ENCODE results near the gene HNRNPA3. TPM values are rescaled to one million over a fixed set of nuclear protein-coding genes. Genes with fewer than 3 reads are reported as not detected.

HNRNPA3 gene
- total and polyA plus RNA-seq, 2 of the 13 experiments (the other 11 are each of a cell fraction or from before 2014, with no cell fraction given) = 73.3 to 97.7 TPM

- TF ChIP-seq BRF2 (CRISPR knock-in tag; IDR thresholded peaks at IDR 0.05) (peak; percentile 97), FOXA3 (CRISPR knock-in tag; IDR thresholded peaks at IDR 0.05) (peak; percentile 83), PLSCR1 (CRISPR knock-in tag; IDR thresholded peaks at IDR 0.05; ENCODE audit: borderline replicate concordance) (no peak), HNRNPH1 (optimal IDR thresholded peaks at IDR 0.05; ENCODE audit: low read depth, low read length) (peak; percentile 18), GPBP1L1 (CRISPR knock-in tag; IDR thresholded peaks at IDR 0.05) (no peak), ZNF124 (CRISPR knock-in tag; IDR thresholded peaks at IDR 0.05) (peak; percentile 80), CENPT (CRISPR knock-in tag; IDR thresholded peaks at IDR 0.05; ENCODE audit: low read depth) (peak; percentile 82; the same call in 1 of the 2 replicates), FOXJ3 (CRISPR knock-in tag; IDR thresholded peaks at IDR 0.05; ENCODE audit: borderline replicate concordance) (peak; percentile 97), KDM3A (CRISPR knock-in tag; IDR thresholded peaks at IDR 0.05; ENCODE audit: low read depth) (peak; percentile 69), MAFF (IDR thresholded peaks at IDR 0.05; ENCODE audit: low read depth, low read length) (no peak), ZNF142 (CRISPR knock-in tag; IDR thresholded peaks at IDR 0.05) (no peak; the same call in 1 of the 2 replicates), ZBTB8A (CRISPR knock-in tag; IDR thresholded peaks at IDR 0.05; ENCODE audit: borderline replicate concordance, low read depth) (no peak; the same call in 1 of the 2 replicates), HNRNPUL1 (IDR thresholded peaks at IDR 0.05; ENCODE audit: low read depth, low read length) (peak; percentile 84), SNAPC2 (CRISPR knock-in tag; IDR thresholded peaks at IDR 0.05) (peak; percentile 41; the same call in 1 of the 2 replicates), TSC22D2 (CRISPR knock-in tag; IDR thresholded peaks at IDR 0.05; ENCODE audit: borderline replicate concordance) (no peak; the same call in 1 of the 2 replicates), ZKSCAN8 (CRISPR knock-in tag; IDR thresholded peaks at IDR 0.05; ENCODE audit: borderline replicate concordance) (peak; percentile 57; the same call in 1 of the 2 replicates), CSRNP2 (CRISPR knock-in tag; conservative IDR thresholded peaks at IDR 0.05; ENCODE audit: low read depth) (no peak)
These were observed 52.3 kb downstream of the HNRNPA3 start, which contains the start of gene NFE2L2 (continued) for GRCh38 chr2:177264693-177265587.

Data from HepG2 (cell line).